CD4-positive, alpha-beta T cell (primary cell): ENCODE measurements around the gene CMTM4. TPM values are rescaled to one million over a fixed set of nuclear protein-coding genes. Genes with fewer than 3 reads are reported as not detected.

Experiments
- ATAC-seq: fragments of 200-7000 bp; cut with Tn5 transposase; one replicate; pipeline ENCODE4 v1.10.0; 2022; ENCODE audit warnings: mild to moderate bottlenecking; ENCODE audit not compliant: poor library complexity
- CTCF ChIA-PET: fragments of 350-600 bp; sonication (Branson Sonifier 250); formaldehyde crosslinking; loops from one replicate; lab custom pipeline; 2021; ENCODE audit warnings: antibody characterized with exemption, inconsistent platforms; lab: Charles Lee
- POLR2A ChIA-PET: fragments of 350-600 bp; sonication (Branson Sonifier 250); formaldehyde crosslinking; loops from one replicate; lab custom pipeline; 2021; ENCODE audit warnings: antibody characterized with exemption, inconsistent platforms; lab: Charles Lee
- DNase-seq, 14 experiments: peaks; one replicate each; pipeline ENCODE4 v3.0.0-alpha.2; 2013 to 2020; ENCODE audit warnings: mixed read lengths in 2 of 14
- H3K27ac ChIP-seq, 2 donors: one replicate each; pipeline versions ENCODE4 v1.5.1 to v1.7.0; 2013; ENCODE audit warnings: low read length in 2 of 2, low read depth in 1 of 2, mild to moderate bottlenecking in 1 of 2
- H3K27me3 ChIP-seq, 2 experiments: 1 replicate in 1 of 2; 2 replicates in 1 of 2; pipeline versions ENCODE4 v1.6.1 to v1.7.0; 2013; ENCODE audit warnings: low read length in 2 of 2, control low read depth in 1 of 2, mild to moderate bottlenecking in 1 of 2, moderate library complexity in 1 of 2; ENCODE audit not compliant: insufficient read depth in 2 of 2, control insufficient read depth in 1 of 2
- H3K36me3 ChIP-seq: one replicate; pipeline ENCODE4 v1.6.1; 2013; ENCODE audit warnings: low read length, control low read depth; ENCODE audit not compliant: insufficient read depth
- H3K4me1 ChIP-seq: one replicate; pipeline ENCODE4 v1.6.1; 2013; ENCODE audit warnings: low read length, control low read depth; ENCODE audit not compliant: insufficient read depth
- H3K4me3 ChIP-seq: one replicate; pipeline ENCODE4 v1.5.1; 2013; ENCODE audit warnings: mild to moderate bottlenecking, low read length, moderate library complexity
- H3K9me3 ChIP-seq, 2 experiments: 1 replicate in 1 of 2; 2 replicates in 1 of 2; pipeline versions ENCODE4 v1.6.1 to v1.7.0; 2013; ENCODE audit warnings: low read length in 2 of 2, mild to moderate bottlenecking in 2 of 2, control low read depth in 1 of 2, moderate library complexity in 1 of 2; ENCODE audit not compliant: control insufficient read depth in 1 of 2, insufficient read depth in 1 of 2
- H3K27ac Mint-ChIP-seq: one replicate; pipeline ENCODE4 v1.8.0; 2020; ENCODE audit warnings: mixed read lengths
- H3K27me3 Mint-ChIP-seq: one replicate; pipeline ENCODE4 v1.8.0; 2021; ENCODE audit warnings: mixed read lengths
- H3K36me3 Mint-ChIP-seq: one replicate; pipeline ENCODE4 v1.8.0; 2021; ENCODE audit warnings: low read depth, mixed read lengths
- H3K4me1 Mint-ChIP-seq: one replicate; pipeline ENCODE4 v1.8.0; 2021; ENCODE audit warnings: low read depth, mixed read lengths
- H3K4me3 Mint-ChIP-seq: one replicate; pipeline ENCODE4 v1.8.0; 2020; ENCODE audit warnings: mild to moderate bottlenecking, mixed read lengths
- H3K9me3 Mint-ChIP-seq: one replicate; pipeline ENCODE4 v1.8.0; 2020; ENCODE audit warnings: mixed read lengths
- CTCF ChIP-seq: fragments of 200-600 bp; IDR thresholded peaks from one replicate; pipeline ENCODE4 v1.8.0; 2022; ENCODE audit warnings: antibody characterized with exemption, mild to moderate bottlenecking
- intact Hi-C, 2 experiments: fragments of 100-400 bp; cut with DNase I in 1 of 2; cut with micrococcal nuclease in 1 of 2; formaldehyde crosslinking; loops; one replicate each; pipeline versions ENCODE4 v1.15.1 to v1.9.0; 2023 to 2025; cut with DNase I, micrococcal nuclease
- total RNA-seq, 174 experiments: library from RNA in 2 of 174; stranded (reverse) in 2 of 174; gene quantifications; one replicate each; pipeline ENCODE4 v1.2.3 and lab custom pipeline; 2021 to 2026

Gene CMTM4
- total RNA-seq, 2 experiments from 2014 or later: 1.1 to 1.6 TPM

- Histone ChIP-seq H3K4me3 (no peak overlapping the region), H3K27me3 (no peaks in the 10 kb centered on the region), H3K36me3 (peaks cover 10% of the 10 kb centered on the region), H3K4me1 (no peaks in the 10 kb centered on the region), H3K27ac (no peak overlapping the region), H3K9me3 (no peaks in the 10 kb centered on the region)
- no peaks in the 10 kb centered on the region for H3K27me3 Mint-ChIP-seq
- no peak for TF ChIP-seq CTCF
- CTCF ChIA-PET: interaction anchor here (1.4 kb wide), 1 partner anchor 9 kb away, joined by 7 read pairs; no protein-coding TSS in a partner anchor
- H3K36me3 Mint-ChIP-seq: peaks cover 12% of the 10 kb centered on the region
- H3K9me3 Mint-ChIP-seq: no peaks in the 10 kb centered on the region
- ATAC-seq: no peak
- no peaks in the 10 kb centered on the region for H3K4me1 Mint-ChIP-seq
- H3K4me3 Mint-ChIP-seq: no peak overlapping the region
- intact Hi-C loops: no loop called here
- no peak for DNase-seq
- POLR2A ChIA-PET: interaction anchor here (0.6 kb wide), 1 partner anchor 86 kb away, joined by 3 read pairs; no protein-coding TSS in a partner anchor
- H3K27ac Mint-ChIP-seq: no peak overlapping the region
Measured at GRCh38 chr16:66617728-66618127, 78.8 kb downstream of the CMTM4 start.

- H3K4me1 Mint-ChIP-seq: no peaks in the 10 kb centered on the region
- ChIA-PET CTCF (no interaction called here), POLR2A (interaction anchor here (0.8 kb wide), 1 partner anchor 213 kb away, joined by 3 read pairs; no protein-coding TSS in a partner anchor)
- Histone ChIP-seq H3K36me3 (peaks cover 17% of the 10 kb centered on the region), H3K9me3 (no peaks in the 10 kb centered on the region), H3K27me3 (no peaks in the 10 kb centered on the region), H3K4me3 (no peak overlapping the region), H3K27ac (no peak overlapping the region), H3K4me1 (no peaks in the 10 kb centered on the region)
- ATAC-seq (no peak), DNase-seq (no peak)
- H3K27ac Mint-ChIP-seq: no peak overlapping the region
- TF ChIP-seq CTCF: no peak
- H3K36me3 Mint-ChIP-seq: peaks cover 19% of the 10 kb centered on the region
- intact Hi-C loops: no loop called here
- no peak overlapping the region for H3K4me3 Mint-ChIP-seq
- no peaks in the 10 kb centered on the region for H3K9me3 Mint-ChIP-seq
- no peaks in the 10 kb centered on the region for H3K27me3 Mint-ChIP-seq
Measured at GRCh38 chr16:66617010-66617434, 79.5 kb downstream of the CMTM4 start.

- H3K9me3 Mint-ChIP-seq: no peaks in the 10 kb centered on the region
- Histone ChIP-seq H3K4me1 (no peaks in the 10 kb centered on the region), H3K9me3 (no peaks in the 10 kb centered on the region), H3K27me3 (no peaks in the 10 kb centered on the region), H3K36me3 (peaks cover 21% of the 10 kb centered on the region), H3K27ac (no peak overlapping the region), H3K4me3 (no peak overlapping the region)
- no peaks in the 10 kb centered on the region for H3K4me1 Mint-ChIP-seq
- ChIA-PET POLR2A (interaction anchor here (0.8 kb wide), 1 partner anchor 214 kb away, joined by 3 read pairs; no protein-coding TSS in a partner anchor), CTCF (no interaction called here)
- TF ChIP-seq CTCF: no peak
- no peak overlapping the region for H3K4me3 Mint-ChIP-seq
- intact Hi-C loops: no loop called here
- H3K27ac Mint-ChIP-seq: no peak overlapping the region
- peaks cover 23% of the 10 kb centered on the region for H3K36me3 Mint-ChIP-seq
- DNase-seq: no peak
- H3K27me3 Mint-ChIP-seq: no peaks in the 10 kb centered on the region
- no peak for ATAC-seq
Measured at GRCh38 chr16:66616592-66616991, 80.0 kb downstream of the CMTM4 start.
